ENCODE measurements around the gene ST7.

DNA sequence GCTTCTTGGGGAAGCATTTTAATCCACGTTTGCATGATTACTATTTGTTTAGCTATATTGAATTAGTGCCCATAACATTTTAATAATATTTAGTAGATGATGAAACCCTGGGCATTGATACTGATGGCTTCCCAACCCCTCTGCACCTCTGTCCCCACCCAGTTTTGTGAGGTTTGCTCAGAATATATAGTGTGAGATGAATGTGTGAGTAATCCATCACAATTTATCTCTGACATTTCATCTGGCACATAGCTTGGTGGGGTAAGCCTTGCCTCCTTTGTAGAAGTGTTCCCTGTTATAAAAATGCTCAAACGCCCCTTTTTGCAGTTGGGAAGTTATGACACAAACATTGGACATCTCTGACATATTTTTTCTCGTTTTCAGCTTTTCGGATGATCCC, 265.4 kb downstream of the ST7 start:
- TF ChIP-seq, protein P1, sequence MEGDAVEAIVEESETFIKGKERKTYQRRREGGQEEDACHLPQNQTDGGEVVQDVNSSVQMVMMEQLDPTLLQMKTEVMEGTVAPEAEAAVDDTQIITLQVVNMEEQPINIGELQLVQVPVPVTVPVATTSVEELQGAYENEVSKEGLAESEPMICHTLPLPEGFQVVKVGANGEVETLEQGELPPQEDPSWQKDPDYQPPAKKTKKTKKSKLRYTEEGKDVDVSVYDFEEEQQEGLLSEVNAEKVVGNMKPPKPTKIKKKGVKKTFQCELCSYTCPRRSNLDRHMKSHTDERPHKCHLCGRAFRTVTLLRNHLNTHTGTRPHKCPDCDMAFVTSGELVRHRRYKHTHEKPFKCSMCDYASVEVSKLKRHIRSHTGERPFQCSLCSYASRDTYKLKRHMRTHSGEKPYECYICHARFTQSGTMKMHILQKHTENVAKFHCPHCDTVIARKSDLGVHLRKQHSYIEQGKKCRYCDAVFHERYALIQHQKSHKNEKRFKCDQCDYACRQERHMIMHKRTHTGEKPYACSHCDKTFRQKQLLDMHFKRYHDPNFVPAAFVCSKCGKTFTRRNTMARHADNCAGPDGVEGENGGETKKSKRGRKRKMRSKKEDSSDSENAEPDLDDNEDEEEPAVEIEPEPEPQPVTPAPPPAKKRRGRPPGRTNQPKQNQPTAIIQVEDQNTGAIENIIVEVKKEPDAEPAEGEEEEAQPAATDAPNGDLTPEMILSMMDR (CRISPR knock-in tag; IDR thresholded peaks at IDR 0.05) = no peak
- no peak for TF ChIP-seq SMARCC2 (IDR thresholded peaks at IDR 0.05)
